HepG2 (cell line): Measurements from ENCODE around the gene C20orf204. TPM values are rescaled to one million over a fixed set of nuclear protein-coding genes. Genes with fewer than 3 reads are reported as not detected.

Experiments used
- DRAP1 ChIP-seq: IDR thresholded peaks from 2 replicates; pipeline ENCODE4 v1.6.1; 2016; ENCODE audit warnings: missing genetic modification reagents, missing compliant biosample characterization
- DZIP1 ChIP-seq: sonication (generic); formaldehyde crosslinking; IDR thresholded peaks from 2 replicates; pipeline ENCODE4 v1.5.0; 2020; ENCODE audit warnings: mild to moderate bottlenecking, missing genetic modification reagents
- ELF1 ChIP-seq: sonication (generic); formaldehyde crosslinking; IDR thresholded peaks from 2 replicates; pipeline ENCODE4 v1.4.0; 2020; ENCODE audit warnings: missing genetic modification reagents
- HOXA9 ChIP-seq: sonication (generic); formaldehyde crosslinking; IDR thresholded peaks from 2 replicates; pipeline ENCODE4 v1.8.1; 2022; ENCODE audit warnings: missing genetic modification reagents, mild to moderate bottlenecking, moderate library complexity, borderline replicate concordance
- KDM2A ChIP-seq: sonication (generic); formaldehyde crosslinking; IDR thresholded peaks from 2 replicates; pipeline ENCODE4 v1.4.0; 2020; ENCODE audit warnings: low read depth, missing genetic modification reagents, borderline replicate concordance
- MED13 ChIP-seq: sonication (generic); formaldehyde crosslinking; IDR thresholded peaks from 2 replicates; pipeline ENCODE4 v1.5.0; 2020; ENCODE audit warnings: missing genetic modification reagents
- SETDB1 ChIP-seq: sonication (generic); formaldehyde crosslinking; IDR thresholded peaks from 2 replicates; pipeline ENCODE4 v1.5.1; 2020; ENCODE audit warnings: missing genetic modification reagents, mild to moderate bottlenecking, borderline replicate concordance
- SMYD3 ChIP-seq: sonication (generic); formaldehyde crosslinking; IDR thresholded peaks from 2 replicates; pipeline ENCODE4 v1.8.1; 2023; ENCODE audit warnings: mild to moderate bottlenecking, missing genetic modification reagents
- SNAPC5 ChIP-seq: sonication (generic); formaldehyde crosslinking; IDR thresholded peaks from 2 replicates; pipeline ENCODE4 v1.8.1; 2023; ENCODE audit warnings: mild to moderate bottlenecking, missing genetic modification reagents, borderline replicate concordance
- ZBTB1 ChIP-seq: sonication (generic); formaldehyde crosslinking; IDR thresholded peaks from 2 replicates; pipeline ENCODE4 v1.4.0; 2020; ENCODE audit warnings: missing genetic modification reagents, borderline replicate concordance
- ZBTB42 ChIP-seq: sonication (generic); formaldehyde crosslinking; IDR thresholded peaks from 2 replicates; pipeline ENCODE4 v1.5.0; 2020; ENCODE audit warnings: mild to moderate bottlenecking, missing genetic modification reagents
- ZNF629 ChIP-seq: sonication (generic); formaldehyde crosslinking; conservative IDR thresholded peaks from 2 replicates; pipeline ENCODE4 v1.5.0; 2020; ENCODE audit warnings: missing genetic modification reagents
- polyA plus RNA-seq, 8 experiments: library from polyadenylated mRNA; depleted of rRNA in 3 of 8; stranded (reverse) in 7 of 8; unstranded in 1 of 8; fragments of >200 nt; fragmentation: Illumina TruSeq in 4 of 8; extraction: Trizol in 4 of 8; gene quantifications; 2 replicates each; pipeline versions ENCODE4 v1.2.1 to v1.2.3, GENCODE V29; 2011 to 2016; ENCODE audit warnings: low read depth in 4 of 8, missing spikeins in 1 of 8, mixed read lengths in 1 of 8; ENCODE audit not compliant: insufficient read depth in 1 of 8
- total RNA-seq, 5 experiments: library from RNA; depleted of rRNA; stranded (reverse); fragments of >200 nt; fragmentation: Illumina TruSeq; extraction: Trizol; gene quantifications; 2 replicates each; pipeline ENCODE4 v1.2.3, GENCODE V29; 2016; ENCODE audit warnings: low read depth in 1 of 5
- TF ChIP-seq, protein P1 (sequence below): sonication (generic); formaldehyde crosslinking; IDR thresholded peaks from 2 replicates; pipeline ENCODE4 v1.8.0; 2023; ENCODE audit warnings: mild to moderate bottlenecking, missing genetic modification reagents
- TF ChIP-seq, protein P2 (sequence below): sonication (generic); formaldehyde crosslinking; IDR thresholded peaks from 2 replicates; pipeline ENCODE4 v1.8.0; 2022; ENCODE audit warnings: low read depth, missing genetic modification reagents
- TF ChIP-seq, protein P3 (sequence below): sonication (generic); formaldehyde crosslinking; IDR thresholded peaks from 2 replicates; pipeline ENCODE4 v1.4.0; 2020; ENCODE audit warnings: missing genetic modification reagents
- TF ChIP-seq, protein P4 (sequence below): sonication (generic); formaldehyde crosslinking; IDR thresholded peaks from 2 replicates; pipeline ENCODE4 v1.9.0; 2021; ENCODE audit warnings: missing genetic modification reagents, borderline replicate concordance
- TF ChIP-seq, protein P5 (sequence below): IDR thresholded peaks from 2 replicates; pipeline ENCODE4 v1.6.1; 2016; ENCODE audit warnings: low read depth, borderline replicate concordance

Gene C20orf204
- total and polyA plus RNA-seq, 2 of the 13 experiments (the other 11 are each of a cell fraction or from before 2014, with no cell fraction given), result 22.1 to 80.0 TPM

DNA sequence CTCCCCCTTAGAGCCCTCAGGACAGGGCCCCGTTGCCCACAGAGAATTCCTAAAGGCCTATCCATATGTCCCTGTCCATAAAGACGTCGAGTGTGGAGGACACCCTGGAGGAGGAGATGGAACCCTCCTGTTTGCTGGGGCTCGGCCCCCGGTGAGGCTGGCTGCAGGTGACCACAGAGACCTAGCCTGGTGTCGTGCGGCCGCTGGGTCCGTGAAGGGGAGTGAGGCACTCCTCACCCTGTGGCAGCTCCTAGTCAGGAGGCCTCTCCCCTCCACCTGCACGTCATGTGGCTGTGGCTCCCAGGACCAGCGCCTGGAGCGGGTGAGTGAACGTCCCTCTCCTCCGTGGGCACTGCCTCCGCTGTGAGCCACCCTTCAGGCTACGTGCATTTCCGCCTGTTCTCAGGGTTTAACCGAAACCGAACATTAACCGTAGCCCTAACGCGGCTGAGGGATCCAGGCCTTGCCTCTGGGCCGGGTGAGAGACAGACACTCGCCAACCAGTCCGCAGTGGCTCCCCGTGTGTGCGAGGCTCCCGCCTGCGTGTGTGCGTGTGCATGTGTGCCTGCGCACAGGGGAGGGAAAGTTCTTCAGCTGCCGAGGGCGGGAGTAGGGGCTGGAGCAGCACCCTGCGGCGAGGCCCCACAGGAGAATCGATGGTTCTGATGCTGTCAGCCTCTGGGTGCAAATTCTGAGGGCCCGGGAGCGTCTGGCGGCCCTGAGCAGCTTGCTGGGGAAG lies 21.1 kb downstream of the C20orf204 start (continued):
- TF ChIP-seq DZIP1 (CRISPR knock-in tag) (peak; percentile 87), ELF1 (CRISPR knock-in tag) (no peak), ZBTB1 (CRISPR knock-in tag) (no peak), MED13 (CRISPR knock-in tag) (no peak), KDM2A (peak; percentile 20; the same call in 1 of the 2 replicates), DRAP1 (CRISPR knock-in tag) (peak; percentile 52), SNAPC5 (CRISPR knock-in tag) (0 out of 2 replicates have a peak, but pooled peaks have one; percentile 8), ZBTB42 (CRISPR knock-in tag) (0 out of 2 replicates have a peak, but pooled peaks have one; percentile 11), SETDB1 (CRISPR knock-in tag) (no peak), ZNF629 (CRISPR knock-in tag) (no peak), HOXA9 (CRISPR knock-in tag) (peak; percentile 89), SMYD3 (CRISPR knock-in tag) (no peak)
- TF ChIP-seq, protein P1, sequence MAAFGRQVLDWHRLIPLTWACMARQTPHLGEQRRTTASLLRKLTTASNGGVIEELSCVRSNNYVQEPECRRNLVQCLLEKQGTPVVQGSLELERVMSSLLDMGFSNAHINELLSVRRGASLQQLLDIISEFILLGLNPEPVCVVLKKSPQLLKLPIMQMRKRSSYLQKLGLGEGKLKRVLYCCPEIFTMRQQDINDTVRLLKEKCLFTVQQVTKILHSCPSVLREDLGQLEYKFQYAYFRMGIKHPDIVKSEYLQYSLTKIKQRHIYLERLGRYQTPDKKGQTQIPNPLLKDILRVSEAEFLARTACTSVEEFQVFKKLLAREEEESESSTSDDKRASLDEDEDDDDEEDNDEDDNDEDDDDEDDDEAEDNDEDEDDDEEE (CRISPR knock-in tag), result 0 out of 2 replicates have a peak, but pooled peaks have one; percentile 74
- TF ChIP-seq, protein P2, sequence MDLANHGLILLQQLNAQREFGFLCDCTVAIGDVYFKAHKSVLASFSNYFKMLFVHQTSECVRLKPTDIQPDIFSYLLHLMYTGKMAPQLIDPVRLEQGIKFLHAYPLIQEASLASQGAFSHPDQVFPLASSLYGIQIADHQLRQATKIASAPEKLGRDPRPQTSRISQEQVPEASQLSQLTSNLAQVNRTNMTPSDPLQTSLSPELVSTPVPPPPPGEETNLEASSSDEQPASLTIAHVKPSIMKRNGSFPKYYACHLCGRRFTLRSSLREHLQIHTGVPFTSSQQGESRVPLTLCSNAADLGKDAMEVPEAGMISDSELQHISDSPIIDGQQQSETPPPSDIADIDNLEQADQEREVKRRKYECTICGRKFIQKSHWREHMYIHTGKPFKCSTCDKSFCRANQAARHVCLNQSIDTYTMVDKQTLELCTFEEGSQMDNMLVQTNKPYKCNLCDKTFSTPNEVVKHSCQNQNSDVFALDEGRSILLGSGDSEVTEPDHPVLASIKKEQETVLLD (CRISPR knock-in tag), result peak; percentile 70
- TF ChIP-seq, protein P3, sequence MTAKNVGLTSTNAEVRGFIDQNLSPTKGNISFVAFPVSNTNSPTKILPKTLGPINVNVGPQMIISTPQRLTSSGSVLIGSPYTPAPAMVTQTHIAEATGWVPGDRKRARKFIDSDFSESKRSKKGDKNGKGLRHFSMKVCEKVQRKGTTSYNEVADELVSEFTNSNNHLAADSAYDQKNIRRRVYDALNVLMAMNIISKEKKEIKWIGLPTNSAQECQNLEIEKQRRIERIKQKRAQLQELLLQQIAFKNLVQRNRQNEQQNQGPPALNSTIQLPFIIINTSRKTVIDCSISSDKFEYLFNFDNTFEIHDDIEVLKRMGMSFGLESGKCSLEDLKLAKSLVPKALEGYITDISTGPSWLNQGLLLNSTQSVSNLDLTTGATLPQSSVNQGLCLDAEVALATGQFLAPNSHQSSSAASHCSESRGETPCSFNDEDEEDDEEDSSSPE, result peak; percentile 58
- TF ChIP-seq, protein P4, sequence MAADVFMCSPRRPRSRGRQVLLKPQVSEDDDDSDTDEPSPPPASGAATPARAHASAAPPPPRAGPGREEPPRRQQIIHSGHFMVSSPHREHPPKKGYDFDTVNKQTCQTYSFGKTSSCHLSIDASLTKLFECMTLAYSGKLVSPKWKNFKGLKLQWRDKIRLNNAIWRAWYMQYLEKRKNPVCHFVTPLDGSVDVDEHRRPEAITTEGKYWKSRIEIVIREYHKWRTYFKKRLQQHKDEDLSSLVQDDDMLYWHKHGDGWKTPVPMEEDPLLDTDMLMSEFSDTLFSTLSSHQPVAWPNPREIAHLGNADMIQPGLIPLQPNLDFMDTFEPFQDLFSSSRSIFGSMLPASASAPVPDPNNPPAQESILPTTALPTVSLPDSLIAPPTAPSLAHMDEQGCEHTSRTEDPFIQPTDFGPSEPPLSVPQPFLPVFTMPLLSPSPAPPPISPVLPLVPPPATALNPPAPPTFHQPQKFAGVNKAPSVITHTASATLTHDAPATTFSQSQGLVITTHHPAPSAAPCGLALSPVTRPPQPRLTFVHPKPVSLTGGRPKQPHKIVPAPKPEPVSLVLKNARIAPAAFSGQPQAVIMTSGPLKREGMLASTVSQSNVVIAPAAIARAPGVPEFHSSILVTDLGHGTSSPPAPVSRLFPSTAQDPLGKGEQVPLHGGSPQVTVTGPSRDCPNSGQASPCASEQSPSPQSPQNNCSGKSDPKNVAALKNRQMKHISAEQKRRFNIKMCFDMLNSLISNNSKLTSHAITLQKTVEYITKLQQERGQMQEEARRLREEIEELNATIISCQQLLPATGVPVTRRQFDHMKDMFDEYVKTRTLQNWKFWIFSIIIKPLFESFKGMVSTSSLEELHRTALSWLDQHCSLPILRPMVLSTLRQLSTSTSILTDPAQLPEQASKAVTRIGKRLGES (CRISPR knock-in tag), result no peak
- TF ChIP-seq, protein P5, sequence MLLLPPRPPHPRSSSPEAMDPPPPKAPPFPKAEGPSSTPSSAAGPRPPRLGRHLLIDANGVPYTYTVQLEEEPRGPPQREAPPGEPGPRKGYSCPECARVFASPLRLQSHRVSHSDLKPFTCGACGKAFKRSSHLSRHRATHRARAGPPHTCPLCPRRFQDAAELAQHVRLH (CRISPR knock-in tag), result peak; percentile 11; the same call in 1 of the 2 replicates
